Breast epithelium (tissue), 3 donors: ENCODE data around the gene TFF2.

Source experiments
- POLR2AphosphoS5 ChIP-seq, 3 donors: sonication (generic); formaldehyde crosslinking; IDR thresholded peaks; one replicate each; pipeline ENCODE4 v1.6.1; 2017; ENCODE audit warnings: antibody characterized with exemption in 3 of 3
- TF ChIP-seq, protein P1 (sequence below), 3 donors: fragments of 450-650 bp; IDR thresholded peaks; one replicate each; pipeline ENCODE4 v1.5.1; 2016 to 2017; ENCODE audit warnings: antibody characterized with exemption in 3 of 3, mild to moderate bottlenecking in 3 of 3, moderate library complexity in 3 of 3

- TF ChIP-seq, protein P1, sequence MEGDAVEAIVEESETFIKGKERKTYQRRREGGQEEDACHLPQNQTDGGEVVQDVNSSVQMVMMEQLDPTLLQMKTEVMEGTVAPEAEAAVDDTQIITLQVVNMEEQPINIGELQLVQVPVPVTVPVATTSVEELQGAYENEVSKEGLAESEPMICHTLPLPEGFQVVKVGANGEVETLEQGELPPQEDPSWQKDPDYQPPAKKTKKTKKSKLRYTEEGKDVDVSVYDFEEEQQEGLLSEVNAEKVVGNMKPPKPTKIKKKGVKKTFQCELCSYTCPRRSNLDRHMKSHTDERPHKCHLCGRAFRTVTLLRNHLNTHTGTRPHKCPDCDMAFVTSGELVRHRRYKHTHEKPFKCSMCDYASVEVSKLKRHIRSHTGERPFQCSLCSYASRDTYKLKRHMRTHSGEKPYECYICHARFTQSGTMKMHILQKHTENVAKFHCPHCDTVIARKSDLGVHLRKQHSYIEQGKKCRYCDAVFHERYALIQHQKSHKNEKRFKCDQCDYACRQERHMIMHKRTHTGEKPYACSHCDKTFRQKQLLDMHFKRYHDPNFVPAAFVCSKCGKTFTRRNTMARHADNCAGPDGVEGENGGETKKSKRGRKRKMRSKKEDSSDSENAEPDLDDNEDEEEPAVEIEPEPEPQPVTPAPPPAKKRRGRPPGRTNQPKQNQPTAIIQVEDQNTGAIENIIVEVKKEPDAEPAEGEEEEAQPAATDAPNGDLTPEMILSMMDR (IDR thresholded peaks at IDR 0.05) = no peak
- no peak for TF ChIP-seq POLR2AphosphoS5 (IDR thresholded peaks at IDR 0.05)
These were observed 26.6 kb upstream of the TFF2 start for GRCh38 chr21:42377211-42377950.
